Endothelial cell of umbilical vein (primary cell): ENCODE measurements around the gene ACTL7A. TPM values are rescaled to one million over a fixed set of nuclear protein-coding genes. Genes with fewer than 3 reads are reported as not detected.

Experiments
- BruUV-seq: library from RNA; stranded (reverse); fragments of 400-500 nt; replicated peaks from 2 replicates; lab custom pipeline; 2021; lab: Mats Ljungman, UMichigan
- CTCF ChIA-PET: fragments of 300-600, 350-600 bp; sonication (Branson Sonifier 250); formaldehyde crosslinking; loops from one replicate; lab custom pipeline; 2021; ENCODE audit warnings: antibody characterized with exemption, inconsistent platforms; lab: Charles Lee
- POLR2A ChIA-PET: fragments of 300-600, 350-600 bp; sonication (Branson Sonifier 250); formaldehyde crosslinking; loops from one replicate; lab custom pipeline; 2021; ENCODE audit warnings: antibody characterized with exemption, inconsistent platforms; lab: Charles Lee
- DNase-seq: peaks from one replicate; pipeline ENCODE4 v3.0.0-alpha.2; 2011; ENCODE audit warnings: low read depth, low spot score
- FAIRE-seq: peaks from 2 replicates; lab custom pipeline; 2011; peaks lifted over from hg19 to GRCh38; lab: Jason Lieb, UNC
- H2AFZ ChIP-seq: 2 replicates; pipeline ENCODE4 v1.6.0; 2012; ENCODE audit warnings: low read depth, low read length, control low read depth, inconsistent platforms
- H3K27ac ChIP-seq: 2 replicates; pipeline ENCODE4 v1.5.1; 2011; ENCODE audit warnings: low read depth, mild to moderate bottlenecking, control low read depth, low read length, moderate library complexity; ENCODE audit not compliant: insufficient read depth
- H3K27me3 ChIP-seq, 2 experiments: 2 replicates each; pipeline versions ENCODE4 v1.6.0 to v1.6.1; 2011; ENCODE audit warnings: low read length in 2 of 2, mixed read lengths in 1 of 2; ENCODE audit not compliant: control insufficient read depth in 2 of 2, insufficient read depth in 2 of 2
- H3K36me3 ChIP-seq, 2 experiments: 2 replicates in 1 of 2; 3 replicates in 1 of 2; pipeline ENCODE4 v1.5.1; 2011; ENCODE audit warnings: low read length in 2 of 2, mild to moderate bottlenecking in 1 of 2, moderate library complexity in 1 of 2; ENCODE audit not compliant: control insufficient read depth in 2 of 2, insufficient read depth in 2 of 2; ENCODE audit errors: extremely low read depth in 1 of 2
- H3K4me1 ChIP-seq: 3 replicates; pipeline ENCODE4 v1.5.1; 2011; ENCODE audit warnings: mild to moderate bottlenecking, low read length; ENCODE audit not compliant: control insufficient read depth, insufficient read depth; ENCODE audit errors: extremely low read depth
- H3K4me2 ChIP-seq: 2 replicates; pipeline ENCODE4 v1.6.1; 2011; ENCODE audit warnings: low read length, control low read depth, mixed read lengths; ENCODE audit not compliant: insufficient read depth
- H3K4me3 ChIP-seq, 3 experiments: fragments of 200-600 bp in 1 of 3; sonication (generic), shearing (Covaris generic) in 1 of 3; replicated peaks in 1 of 3; 2 replicates each; pipeline ENCODE4 v1.5.1; 2011 to 2016; ENCODE audit warnings: control low read depth in 3 of 3, low read length in 3 of 3, mild to moderate bottlenecking in 2 of 3, inconsistent platforms in 1 of 3, low read depth in 1 of 3, moderate library complexity in 1 of 3; ENCODE audit not compliant: insufficient read depth in 1 of 3
- H3K79me2 ChIP-seq: 2 replicates; pipeline ENCODE4 v1.6.0; 2012; ENCODE audit warnings: low read length, inconsistent platforms; ENCODE audit not compliant: control insufficient read depth, insufficient read depth
- H3K9ac ChIP-seq: replicated peaks from 2 replicates; pipeline ENCODE3; 2011; ENCODE audit warnings: low read length, control low read depth; ENCODE audit not compliant: insufficient read depth; ENCODE audit errors: extremely low read depth
- H3K9me1 ChIP-seq: replicated peaks from 3 replicates; pipeline ENCODE4 v1.6.0; 2011; ENCODE audit warnings: mild to moderate bottlenecking, low read length; ENCODE audit not compliant: control insufficient read depth, insufficient read depth; ENCODE audit errors: extremely low read depth
- H3K9me3 ChIP-seq: replicated peaks from 2 replicates; pipeline ENCODE4 v1.5.1; 2012; ENCODE audit warnings: low read length, inconsistent platforms; ENCODE audit not compliant: control insufficient read depth, insufficient read depth
- H4K20me1 ChIP-seq: replicated peaks from 2 replicates; pipeline ENCODE3; 2011; ENCODE audit warnings: mild to moderate bottlenecking, low read length; ENCODE audit not compliant: control insufficient read depth, insufficient read depth; ENCODE audit errors: extremely low read depth
- EZH2 ChIP-seq: IDR thresholded peaks from 2 replicates; pipeline ENCODE4 v1.6.1; 2012; ENCODE audit warnings: borderline replicate concordance, low read depth, mild to moderate bottlenecking, moderate library complexity, low read length, inconsistent platforms; ENCODE audit not compliant: severe bottlenecking
- FOS ChIP-seq: IDR thresholded peaks from 2 replicates; pipeline ENCODE4 v1.6.1; 2011; ENCODE audit warnings: mild to moderate bottlenecking, low read length, moderate library complexity, borderline replicate concordance; ENCODE audit not compliant: insufficient read depth
- GATA2 ChIP-seq: IDR thresholded peaks from 2 replicates; pipeline ENCODE4 v1.7.0; 2011; ENCODE audit warnings: low read depth, mild to moderate bottlenecking, moderate library complexity, mixed read lengths, low read length; ENCODE audit not compliant: insufficient read length, insufficient read depth
- JUN ChIP-seq: IDR thresholded peaks from 2 replicates; pipeline ENCODE4 v1.6.1; 2011; ENCODE audit warnings: borderline replicate concordance, low read depth; ENCODE audit not compliant: insufficient read length, insufficient read depth
- MYC ChIP-seq: IDR thresholded peaks from one replicate; pipeline ENCODE4 v1.6.1; 2011; ENCODE audit warnings: mild to moderate bottlenecking, low read depth, low read length
- POLR2A ChIP-seq: IDR thresholded peaks from 2 replicates; pipeline ENCODE4 v1.6.1; 2012; ENCODE audit warnings: low read depth, mild to moderate bottlenecking, control low read depth, low read length
- POLR2AphosphoS5 ChIP-seq: IDR thresholded peaks from 2 replicates; pipeline ENCODE4 v1.6.1; 2012; ENCODE audit warnings: low read depth, mild to moderate bottlenecking, control low read depth, low read length, moderate library complexity; ENCODE audit not compliant: insufficient read depth
- dilution Hi-C: fragments of 300-500 bp; cut with MboI; formaldehyde crosslinking; loops from one replicate; pipeline ENCODE4 v1.15.0; 2019; ENCODE audit warnings: low sequenced_read_pairs; ENCODE audit not compliant: extremely low pct_ligation_motif_present
- intact Hi-C: fragments of 100-400 bp; cut with micrococcal nuclease; formaldehyde crosslinking; loops from one replicate; pipeline ENCODE4 v1.10.0; 2022
- polyA plus RNA-seq, 4 experiments: library from polyadenylated mRNA; depleted of rRNA in 3 of 4; stranded (reverse) in 3 of 4; unstranded in 1 of 4; fragments of >200 nt; gene quantifications; 2 replicates each; pipeline versions ENCODE4 v1.2.1 to v1.2.3, GENCODE V29; 2011 to 2012; ENCODE audit warnings: missing spikeins in 1 of 4
- total RNA-seq: library from RNA; stranded (reverse); gene quantifications from 2 replicates; pipeline ENCODE4 v1.2.3, GENCODE V29; 2021
- TF ChIP-seq, protein P1 (sequence below): IDR thresholded peaks from 2 replicates; pipeline ENCODE4 v1.6.1; 2011; ENCODE audit not compliant: insufficient read depth, insufficient read length
- TF ChIP-seq, protein P2 (sequence below), 2 donors: IDR thresholded peaks; 1 replicate in 1 of 2; 2 replicates in 1 of 2; pipeline ENCODE4 v1.5.1; 2011; ENCODE audit warnings: low read length in 2 of 2, mild to moderate bottlenecking in 2 of 2, moderate library complexity in 2 of 2, control low read depth in 1 of 2, inconsistent platforms in 1 of 2, low read depth in 1 of 2; ENCODE audit not compliant: insufficient read depth in 1 of 2; ENCODE audit errors: extremely low read depth in 1 of 2

The ACTL7A gene
- total and polyA plus RNA-seq, 2 donors (not counting 3 experiments of a cell fraction or from before 2014, with no cell fraction given), result not detected

DNA sequence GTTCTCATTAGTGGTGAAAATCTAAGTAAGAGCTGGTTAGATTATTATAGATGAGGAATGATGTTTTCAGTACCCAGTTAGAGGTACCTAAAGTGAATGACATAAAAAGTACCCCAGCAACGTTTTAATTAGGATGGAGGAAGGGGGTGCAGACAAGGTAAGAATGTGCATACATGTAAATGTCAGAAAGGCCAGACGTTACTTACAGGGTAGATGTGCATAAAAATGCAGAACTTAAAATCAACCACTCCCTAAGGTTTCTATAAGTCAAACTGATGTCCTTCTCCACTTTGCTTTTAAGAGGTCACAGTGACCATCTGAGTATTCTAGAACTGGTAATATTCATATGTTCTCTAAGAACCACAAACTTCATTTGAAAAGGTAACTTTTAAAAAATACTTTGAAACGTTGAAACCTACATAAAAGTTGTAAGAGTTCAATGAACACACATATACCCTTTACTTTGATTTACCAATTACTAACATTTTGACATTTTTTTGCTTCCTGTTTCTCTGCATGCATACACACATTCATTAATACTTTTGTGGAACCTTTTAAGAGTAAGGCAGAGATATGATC lies 18.8 kb downstream of the ACTL7A start:
- Histone ChIP-seq H3K9ac (no peak overlapping the region), H4K20me1 (no peaks in the 10 kb centered on the region), H3K36me3 (peaks cover 9 to 11% of the 10 kb centered on the region in 2 experiments), H3K9me3 (no peaks in the 10 kb centered on the region), H3K4me3 (no peak overlapping the region), H3K4me2 (no peak overlapping the region), H3K79me2 (no peaks in the 10 kb centered on the region), H3K4me1 (no peaks in the 10 kb centered on the region), H3K27me3 (no peaks in the 10 kb centered on the region), H3K27ac (no peak overlapping the region), H3K9me1 (no peaks in the 10 kb centered on the region), H2AFZ (no peak overlapping the region)
- no peak for FAIRE-seq
- ChIA-PET CTCF (no interaction called here), POLR2A (no interaction called here)
- TF ChIP-seq FOS (no peak), JUN (no peak), POLR2AphosphoS5 (no peak), MYC (no peak), POLR2A (no peak), GATA2 (no peak), EZH2 (no peak)
- TF ChIP-seq, protein P1, sequence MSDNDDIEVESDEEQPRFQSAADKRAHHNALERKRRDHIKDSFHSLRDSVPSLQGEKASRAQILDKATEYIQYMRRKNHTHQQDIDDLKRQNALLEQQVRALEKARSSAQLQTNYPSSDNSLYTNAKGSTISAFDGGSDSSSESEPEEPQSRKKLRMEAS, result no peak
- TF ChIP-seq, protein P2, sequence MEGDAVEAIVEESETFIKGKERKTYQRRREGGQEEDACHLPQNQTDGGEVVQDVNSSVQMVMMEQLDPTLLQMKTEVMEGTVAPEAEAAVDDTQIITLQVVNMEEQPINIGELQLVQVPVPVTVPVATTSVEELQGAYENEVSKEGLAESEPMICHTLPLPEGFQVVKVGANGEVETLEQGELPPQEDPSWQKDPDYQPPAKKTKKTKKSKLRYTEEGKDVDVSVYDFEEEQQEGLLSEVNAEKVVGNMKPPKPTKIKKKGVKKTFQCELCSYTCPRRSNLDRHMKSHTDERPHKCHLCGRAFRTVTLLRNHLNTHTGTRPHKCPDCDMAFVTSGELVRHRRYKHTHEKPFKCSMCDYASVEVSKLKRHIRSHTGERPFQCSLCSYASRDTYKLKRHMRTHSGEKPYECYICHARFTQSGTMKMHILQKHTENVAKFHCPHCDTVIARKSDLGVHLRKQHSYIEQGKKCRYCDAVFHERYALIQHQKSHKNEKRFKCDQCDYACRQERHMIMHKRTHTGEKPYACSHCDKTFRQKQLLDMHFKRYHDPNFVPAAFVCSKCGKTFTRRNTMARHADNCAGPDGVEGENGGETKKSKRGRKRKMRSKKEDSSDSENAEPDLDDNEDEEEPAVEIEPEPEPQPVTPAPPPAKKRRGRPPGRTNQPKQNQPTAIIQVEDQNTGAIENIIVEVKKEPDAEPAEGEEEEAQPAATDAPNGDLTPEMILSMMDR (IDR thresholded peaks at IDR 0.05; ENCODE audit: extremely low read depth in 1 of 2, insufficient read depth in 1 of 2, low read depth in 1 of 2, low read length in 2 of 2), result no peak
- dilution Hi-C loops (no loop called here), intact Hi-C loops (no loop called here)
- DNase-seq, result no peak
- BruUV-seq, result no TSS peak
